Measurements from ENCODE around the gene OVCA2. TPM values are rescaled to one million over a fixed set of nuclear protein-coding genes. Genes with fewer than 3 reads are reported as not detected.
"Not testable (repeated sequence)": the region's sequence is repeated elsewhere in the genome, so short reads cannot be mapped to it uniquely, and the experiment has no call there.

OVCA2 gene
- total RNA-seq, 2 experiments from 2014 or later = 31.7 to 42.2 TPM

DNA sequence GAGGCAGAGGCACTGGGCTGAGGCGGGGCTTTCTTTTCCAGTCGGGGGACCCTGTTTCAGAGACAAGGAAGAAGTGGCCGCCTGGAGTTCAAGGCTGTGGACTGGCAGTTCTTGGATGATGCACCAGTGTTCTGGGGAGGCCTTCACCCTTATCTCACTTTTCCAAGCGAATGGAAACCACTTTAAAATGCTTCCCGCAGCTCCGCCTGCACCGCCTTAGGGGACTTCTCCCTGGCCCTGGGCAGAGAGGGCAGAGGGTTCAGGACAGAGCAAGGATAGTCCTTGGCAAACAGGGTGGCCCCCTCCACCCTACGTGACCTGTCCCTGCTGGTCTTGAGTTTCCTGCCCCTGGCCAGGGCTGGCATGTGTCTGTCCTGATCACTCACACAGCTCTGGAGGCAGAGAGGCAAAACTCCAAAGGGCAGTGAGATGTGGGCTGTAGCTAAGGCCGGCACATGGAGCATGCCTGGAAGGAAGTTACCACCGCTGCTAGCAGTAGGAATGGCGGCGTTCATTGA is 37.3 kb upstream of the OVCA2 start:
- Mint-ChIP-seq H3K27ac (no peak overlapping the region), H3K4me3 (no peak overlapping the region), H3K4me1 (no peaks in the 10 kb centered on the region), H3K9me3 (ENCODE audit: low read depth) (no peaks in the 10 kb centered on the region), H3K36me3 (no peaks in the 10 kb centered on the region), H3K27me3 (peaks cover 2% of the 10 kb centered on the region)
- ATAC-seq (no peak), DNase-seq (no peak)
- CTCF ChIA-PET = no interaction called here

DNA sequence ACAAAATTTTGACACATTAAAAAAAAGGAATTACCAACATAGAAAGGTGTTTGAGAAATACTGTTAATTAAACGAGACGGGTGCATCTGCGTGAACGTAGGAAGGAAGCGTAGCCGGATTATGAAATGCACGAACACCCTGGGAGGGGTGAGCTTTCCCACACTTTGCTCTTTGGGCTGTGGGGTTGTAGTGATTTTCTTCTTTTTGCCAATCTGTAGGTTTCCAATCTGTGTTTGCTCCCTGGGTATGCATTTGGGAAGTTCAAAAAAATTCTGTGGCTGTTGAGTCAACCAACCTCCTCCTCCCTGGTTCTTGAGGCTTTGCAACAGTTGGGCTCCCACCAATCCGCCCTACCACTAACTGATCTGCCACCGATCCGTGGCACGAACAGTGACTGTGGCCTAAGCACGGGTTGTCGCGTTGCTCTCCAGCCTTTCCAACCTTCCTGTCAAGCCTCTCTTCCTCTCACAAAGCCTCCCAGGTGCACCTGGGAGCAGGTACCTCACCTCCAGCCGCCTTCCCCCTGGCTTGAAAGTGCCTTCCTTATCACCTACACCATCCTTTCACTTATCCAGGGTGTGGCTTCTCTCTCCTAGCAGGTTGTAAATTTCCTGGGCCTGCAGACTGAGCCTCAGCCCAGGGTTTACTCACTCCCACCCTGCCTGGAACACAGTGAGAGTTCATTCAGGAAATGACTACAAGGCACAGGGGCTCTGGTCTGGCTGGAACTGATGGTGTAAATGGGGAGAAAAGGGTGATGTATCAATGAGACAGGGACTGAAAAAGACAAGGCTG is 33.3 kb upstream of the OVCA2 start:
- DNase-seq = no peak
- CTCF ChIA-PET = no interaction called here
- Mint-ChIP-seq H3K4me1 (no peaks in the 10 kb centered on the region), H3K36me3 (no peaks in the 10 kb centered on the region), H3K9me3 (ENCODE audit: low read depth) (no peaks in the 10 kb centered on the region), H3K27ac (no peak overlapping the region), H3K4me3 (no peak overlapping the region), H3K27me3 (peaks cover 2% of the 10 kb centered on the region)
- no peak for ATAC-seq

DNA sequence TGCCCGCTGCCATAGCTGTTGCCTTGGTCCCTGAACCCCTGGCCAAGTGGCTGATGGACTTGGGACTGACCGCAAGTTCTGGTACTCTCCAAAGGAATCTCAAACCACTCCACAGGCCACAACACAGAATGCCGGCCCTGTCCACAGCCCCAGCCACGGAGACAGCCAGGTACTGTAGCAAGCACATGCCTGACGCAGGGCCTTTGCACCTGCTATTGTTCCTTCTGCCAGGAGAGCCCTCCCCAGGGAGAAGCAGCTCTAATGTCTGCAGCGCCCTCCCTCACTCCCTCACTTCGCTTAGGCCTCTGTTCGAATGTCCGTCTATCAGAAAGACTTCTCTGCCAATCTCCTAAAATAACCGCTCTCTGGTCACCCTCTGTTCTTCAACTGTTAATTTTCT is 32.1 kb upstream of the OVCA2 start:
- no peak for ATAC-seq
- CTCF ChIA-PET = interaction anchor here (0.7 kb wide), 1 partner anchor 32 kb away, joined by 3 read pairs; the partner anchor contains the start of gene OVCA2
- DNase-seq = no peak
- Mint-ChIP-seq H3K27ac (no peak overlapping the region), H3K27me3 (peaks cover 2% of the 10 kb centered on the region), H3K4me1 (no peaks in the 10 kb centered on the region), H3K9me3 (ENCODE audit: low read depth) (no peaks in the 10 kb centered on the region), H3K36me3 (no peaks in the 10 kb centered on the region), H3K4me3 (no peak overlapping the region)

DNA sequence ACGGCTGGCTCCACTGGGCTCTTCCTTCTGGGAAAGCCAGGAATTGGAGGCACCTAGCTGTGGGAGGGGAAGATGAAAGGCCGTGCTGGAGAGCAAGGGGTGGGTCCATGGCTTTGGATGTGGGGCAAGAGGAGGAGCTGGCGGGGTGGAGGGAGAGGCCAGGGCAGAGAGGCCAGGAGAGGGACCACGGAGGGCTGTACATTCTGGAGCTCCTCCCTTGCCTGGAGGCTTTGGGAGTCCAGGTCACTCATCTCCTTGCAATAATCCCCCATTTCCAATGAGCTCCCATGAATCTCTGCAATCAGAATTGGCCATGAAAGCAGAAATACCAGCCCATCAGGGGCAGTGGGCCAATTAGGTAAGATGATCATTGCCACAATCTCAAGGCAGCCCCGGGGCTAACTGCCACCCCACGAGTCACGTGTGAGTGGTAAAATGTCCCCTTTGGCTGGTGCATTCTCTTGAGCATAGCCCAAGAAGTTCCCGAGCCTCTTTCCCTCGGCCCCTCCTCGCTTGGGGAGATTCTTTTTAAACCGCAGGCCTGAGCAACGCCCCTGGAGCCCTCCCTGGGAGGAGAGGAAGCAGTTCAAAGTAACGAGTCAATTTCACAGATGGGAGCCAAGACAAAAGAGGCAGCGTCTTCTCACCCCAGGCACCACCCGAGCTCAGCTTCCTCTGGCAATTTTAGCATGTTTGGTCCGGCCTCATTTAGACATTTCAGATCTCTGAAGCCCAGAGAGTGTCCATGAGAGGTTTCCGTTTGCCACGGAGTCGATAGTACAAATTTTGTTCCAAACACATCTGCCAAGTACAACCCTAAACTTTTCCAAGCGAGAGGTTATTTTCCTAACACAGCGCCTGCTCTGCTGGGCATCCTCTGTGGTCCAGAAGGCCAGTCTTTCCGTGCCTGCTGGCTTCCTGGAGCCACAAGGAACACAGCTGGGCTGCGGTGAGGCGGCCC is 30.1 kb upstream of the OVCA2 start:
- no peaks in the 10 kb centered on the region for H3K4me1 Mint-ChIP-seq
- ATAC-seq = no peak
- H3K9me3 Mint-ChIP-seq (ENCODE audit: low read depth) = no peaks in the 10 kb centered on the region
- H3K27me3 Mint-ChIP-seq = peaks cover 2% of the 10 kb centered on the region
- no peaks in the 10 kb centered on the region for H3K36me3 Mint-ChIP-seq
- CTCF ChIA-PET = no interaction called here
- H3K27ac Mint-ChIP-seq = no peak overlapping the region
- H3K4me3 Mint-ChIP-seq = no peak overlapping the region
- DNase-seq = no peak

DNA sequence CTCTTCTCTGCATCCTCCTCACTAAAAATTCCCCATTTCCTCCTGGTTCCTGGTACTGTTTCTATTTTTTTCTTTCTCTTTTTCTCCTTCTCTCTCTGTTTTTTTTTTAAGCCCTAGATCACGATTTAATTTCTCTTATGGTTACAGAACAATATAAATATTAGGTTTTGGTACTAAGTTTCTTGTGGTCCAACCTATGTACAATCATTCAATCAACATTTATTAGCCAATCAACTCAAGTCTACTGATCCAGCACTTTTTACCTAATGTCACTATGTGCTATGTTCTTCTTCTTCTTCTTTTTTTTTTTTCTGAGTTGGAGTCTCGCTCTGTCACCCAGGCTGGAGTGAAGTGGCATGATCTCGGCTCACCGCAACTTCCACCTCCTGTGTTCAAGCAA is 29.3 kb upstream of the OVCA2 start:
- no peaks in the 10 kb centered on the region for H3K4me1 Mint-ChIP-seq
- no peaks in the 10 kb centered on the region for H3K36me3 Mint-ChIP-seq
- no peaks in the 10 kb centered on the region for H3K9me3 Mint-ChIP-seq (ENCODE audit: low read depth)
- DNase-seq (no peak), ATAC-seq (no peak)
- H3K4me3 Mint-ChIP-seq = no peak overlapping the region
- no peak overlapping the region for H3K27ac Mint-ChIP-seq
- CTCF ChIA-PET = no interaction called here
- peaks cover 2% of the 10 kb centered on the region for H3K27me3 Mint-ChIP-seq

DNA sequence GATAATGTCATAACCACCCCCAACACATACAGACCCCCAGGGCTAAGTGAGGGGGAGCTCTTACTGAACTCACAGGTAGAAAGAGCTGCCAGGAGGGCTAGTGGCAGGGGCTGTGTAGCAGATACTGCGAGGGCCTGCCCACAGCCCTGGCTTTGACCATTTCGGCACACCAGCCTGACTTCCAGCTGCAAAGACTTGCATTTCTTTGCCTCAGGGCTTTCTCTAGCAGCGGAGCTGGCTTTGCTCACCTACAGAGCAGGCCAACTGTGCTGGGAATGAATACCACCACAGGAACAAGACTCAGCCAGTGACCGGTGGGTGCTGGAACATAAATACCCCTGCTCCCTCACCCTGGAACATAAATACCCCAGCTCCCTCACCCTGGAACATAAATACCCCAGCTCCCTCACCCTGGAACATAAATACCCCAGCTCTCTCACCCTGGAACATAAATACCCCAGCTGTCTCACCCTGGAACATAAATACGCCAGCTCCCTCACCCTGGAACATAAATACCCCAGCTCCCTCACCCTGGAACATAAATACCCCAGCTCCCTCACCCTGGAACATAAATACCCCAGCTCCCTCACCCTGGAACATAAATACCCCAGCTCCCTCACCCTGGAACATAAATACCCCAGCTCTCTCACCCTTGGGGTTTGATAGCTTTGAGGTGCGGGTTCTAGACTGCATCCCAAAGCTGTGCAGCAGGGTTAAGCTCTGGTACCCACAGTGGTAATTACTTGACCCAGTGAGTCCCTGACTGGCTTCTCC is 28.4 kb upstream of the OVCA2 start:
- DNase-seq; H3K36me3 Mint-ChIP-seq; H3K27ac Mint-ChIP-seq; H3K4me3 Mint-ChIP-seq; ATAC-seq; H3K9me3 Mint-ChIP-seq (ENCODE audit: low read depth); H3K27me3 Mint-ChIP-seq; H3K4me1 Mint-ChIP-seq: not testable (repeated sequence)
- CTCF ChIA-PET = interaction anchor here (1.0 kb wide), 1 partner anchor 12 kb away, joined by 4 read pairs; the partner anchor contains the start of gene RTN4RL1

DNA sequence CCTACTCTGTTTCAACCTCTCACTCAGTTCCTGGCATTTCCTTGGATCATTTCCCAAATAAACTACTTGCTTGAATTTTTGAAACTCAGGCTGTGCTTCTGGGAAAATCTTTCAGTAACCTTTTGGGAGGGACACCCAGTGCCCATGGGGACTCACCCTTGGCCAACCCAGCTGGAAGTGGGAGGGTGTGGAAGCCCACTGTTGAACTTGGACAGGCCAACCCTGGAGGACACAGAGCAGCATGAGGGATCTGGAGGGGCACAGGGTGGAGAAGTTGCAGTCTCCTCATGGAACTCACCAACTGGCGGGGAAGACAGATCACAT is 27.9 kb upstream of the OVCA2 start:
- CTCF ChIA-PET = interaction anchor here (0.9 kb wide), 1 partner anchor 13 kb away, joined by 3 read pairs; no protein-coding TSS in a partner anchor
- H3K9me3 Mint-ChIP-seq (ENCODE audit: low read depth) = no peaks in the 10 kb centered on the region
- DNase-seq = no peak
- peaks cover 6% of the 10 kb centered on the region for H3K27me3 Mint-ChIP-seq
- no peaks in the 10 kb centered on the region for H3K36me3 Mint-ChIP-seq
- H3K27ac Mint-ChIP-seq = no peak overlapping the region
- H3K4me1 Mint-ChIP-seq = peaks cover 2% of the 10 kb centered on the region
- ATAC-seq = no peak
- no peak overlapping the region for H3K4me3 Mint-ChIP-seq

DNA sequence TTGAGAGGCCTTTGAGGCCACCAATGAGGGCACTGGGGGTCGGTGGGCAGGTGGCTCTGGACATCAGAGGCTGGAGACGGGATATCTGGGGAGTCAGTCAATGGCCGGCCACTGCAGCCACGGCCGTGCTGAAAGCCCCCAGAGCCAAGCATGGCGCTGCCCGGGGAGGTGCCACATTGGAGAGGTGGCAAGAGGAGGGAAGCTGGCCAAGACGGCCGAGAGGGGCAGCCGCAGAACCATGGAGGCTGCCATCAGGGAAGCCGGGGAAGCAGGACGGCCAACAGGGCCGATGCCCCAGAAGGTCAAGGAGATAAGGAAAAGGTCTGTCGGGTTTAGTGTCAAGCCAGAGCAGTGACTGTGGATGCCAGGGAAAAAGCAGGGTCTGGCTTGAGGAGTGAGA is 26.5 kb upstream of the OVCA2 start:
- Mint-ChIP-seq H3K4me3 (no peak overlapping the region), H3K36me3 (no peaks in the 10 kb centered on the region), H3K27me3 (peaks cover 18% of the 10 kb centered on the region), H3K27ac (no peak overlapping the region), H3K9me3 (ENCODE audit: low read depth) (no peaks in the 10 kb centered on the region), H3K4me1 (peaks cover 2% of the 10 kb centered on the region)
- CTCF ChIA-PET = no interaction called here
- DNase-seq = no peak
- ATAC-seq = no peak

DNA sequence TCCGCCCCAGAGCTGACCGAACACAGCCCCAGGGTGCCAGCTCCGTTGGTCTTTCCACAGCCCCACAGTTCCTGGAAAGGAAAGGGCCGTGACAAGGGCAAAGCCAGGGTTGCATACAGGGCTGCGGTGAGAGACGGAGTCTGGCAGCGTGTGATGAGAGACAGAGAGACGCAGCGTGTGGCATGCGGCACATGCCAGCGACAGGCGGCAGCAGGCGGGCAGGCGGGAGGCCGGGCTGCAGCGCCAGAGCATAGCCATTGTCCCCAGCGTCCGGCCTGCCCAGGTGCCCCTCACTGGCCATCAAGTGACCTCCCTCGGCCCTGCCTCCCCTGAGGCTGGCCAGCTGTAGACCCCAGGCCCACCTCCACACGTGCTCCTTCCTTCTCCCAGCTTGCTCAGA is 25.3 kb upstream of the OVCA2 start:
- ATAC-seq (no peak), DNase-seq (no peak)
- H3K9me3 Mint-ChIP-seq (ENCODE audit: low read depth) = no peaks in the 10 kb centered on the region
- no peak overlapping the region for H3K27ac Mint-ChIP-seq
- CTCF ChIA-PET = no interaction called here
- H3K36me3 Mint-ChIP-seq = no peaks in the 10 kb centered on the region
- peaks cover 3% of the 10 kb centered on the region for H3K4me1 Mint-ChIP-seq
- H3K4me3 Mint-ChIP-seq = no peak overlapping the region
- peaks cover 26% of the 10 kb centered on the region for H3K27me3 Mint-ChIP-seq

DNA sequence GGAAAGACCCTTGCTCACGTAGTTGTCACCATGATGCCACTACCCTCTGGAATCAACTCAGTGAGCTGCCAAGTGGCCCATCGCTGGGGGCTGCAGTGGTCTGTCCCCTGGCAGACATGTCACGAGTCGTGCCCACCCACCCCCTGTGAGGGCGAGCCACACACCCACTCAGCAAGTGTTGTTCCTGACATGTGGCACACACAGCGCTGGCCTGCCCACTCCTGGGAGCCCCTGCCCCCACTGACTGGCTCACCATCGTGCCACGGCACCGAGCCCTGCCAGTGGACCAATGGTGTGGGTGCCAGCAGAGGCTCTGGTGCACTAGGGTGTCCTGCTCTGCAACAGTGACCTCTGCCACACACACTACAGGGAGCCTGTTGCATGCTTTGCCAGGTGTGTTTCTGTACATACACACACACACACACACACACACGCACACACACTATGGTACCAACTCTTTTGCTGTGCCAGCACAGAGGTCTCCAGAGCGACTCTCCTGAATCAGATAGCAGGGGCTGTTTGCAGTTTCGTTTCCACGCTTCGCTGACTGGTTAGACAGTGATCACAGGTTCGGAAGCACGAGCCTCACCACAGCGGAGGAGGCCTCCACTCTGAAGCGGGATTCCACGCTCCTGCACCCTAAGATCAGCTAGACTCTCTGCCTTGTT is 24.4 kb upstream of the OVCA2 start:
- CTCF ChIA-PET = no interaction called here
- Mint-ChIP-seq H3K9me3 (ENCODE audit: low read depth) (no peaks in the 10 kb centered on the region), H3K27ac (no peak overlapping the region), H3K36me3 (no peaks in the 10 kb centered on the region), H3K4me1 (peaks cover 3% of the 10 kb centered on the region), H3K27me3 (peaks cover 28% of the 10 kb centered on the region), H3K4me3 (no peak overlapping the region)
- DNase-seq (no peak), ATAC-seq (no peak)

DNA sequence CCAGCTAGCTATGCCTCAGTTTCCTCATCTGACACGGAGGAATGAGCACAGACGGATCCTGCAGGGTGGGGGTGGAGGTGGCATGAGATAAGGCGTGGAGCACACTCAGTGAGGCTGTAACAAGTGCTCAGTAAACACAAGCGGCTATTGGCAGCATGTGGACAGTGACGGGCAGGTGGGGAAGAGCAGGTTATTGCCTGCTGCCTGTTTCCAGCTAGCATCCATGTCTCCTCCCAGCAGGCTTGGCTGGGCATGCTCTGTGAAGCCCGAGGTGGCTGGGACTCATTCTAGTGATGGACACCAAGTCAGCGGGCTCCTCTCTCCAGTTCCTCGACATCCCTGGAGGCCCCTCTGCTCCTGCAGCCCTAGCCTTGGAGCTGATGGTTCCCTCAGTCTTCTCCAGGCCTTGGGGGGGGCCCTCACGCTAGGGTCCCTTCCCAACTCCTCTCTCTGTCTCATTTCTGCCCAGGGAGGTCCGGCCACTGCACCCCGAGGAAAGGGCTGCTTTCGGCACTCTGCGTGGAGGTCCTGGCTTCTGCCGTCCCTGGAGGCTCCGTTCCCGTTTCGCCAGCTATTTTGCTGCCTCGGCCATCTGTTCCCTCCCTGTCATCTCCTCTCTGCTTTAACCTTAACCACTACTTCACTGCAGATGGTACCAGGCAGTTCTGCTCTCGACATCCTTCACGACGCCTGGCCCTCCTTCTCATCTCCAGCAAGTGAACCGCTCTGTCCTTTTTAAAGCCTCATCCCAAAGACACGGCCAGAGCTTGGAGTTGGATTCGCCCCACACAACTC is 22.9 kb upstream of the OVCA2 start:
- Mint-ChIP-seq H3K36me3 (no peaks in the 10 kb centered on the region), H3K9me3 (ENCODE audit: low read depth) (no peaks in the 10 kb centered on the region), H3K4me3 (no peak overlapping the region), H3K27ac (no peak overlapping the region), H3K27me3 (peaks cover 37% of the 10 kb centered on the region), H3K4me1 (peaks cover 5% of the 10 kb centered on the region)
- DNase-seq (no peak), ATAC-seq (no peak)
- CTCF ChIA-PET = no interaction called here

DNA sequence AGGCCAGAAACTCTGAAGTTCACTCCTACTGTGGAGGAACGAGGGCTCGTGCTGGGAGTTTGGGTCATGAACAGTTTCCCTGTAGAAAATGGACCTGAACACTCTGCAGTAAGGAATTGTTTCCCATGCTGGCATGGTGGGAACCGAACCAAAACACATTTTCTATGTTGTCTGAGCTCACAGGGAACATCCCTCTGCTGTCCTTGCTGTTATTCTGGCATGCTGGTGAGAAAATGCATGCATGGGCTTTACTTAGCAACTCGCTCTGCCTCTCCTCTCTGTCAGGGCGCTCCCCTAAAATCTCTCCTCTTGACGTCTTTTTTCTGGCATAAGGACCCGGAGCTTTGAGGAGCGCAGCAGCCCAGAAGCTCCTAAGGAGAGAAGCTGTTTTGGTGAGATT is 22.1 kb upstream of the OVCA2 start:
- no peak for DNase-seq
- H3K27ac Mint-ChIP-seq = no peak overlapping the region
- H3K9me3 Mint-ChIP-seq (ENCODE audit: low read depth) = no peaks in the 10 kb centered on the region
- H3K36me3 Mint-ChIP-seq = no peaks in the 10 kb centered on the region
- peaks cover 7% of the 10 kb centered on the region for H3K4me1 Mint-ChIP-seq
- CTCF ChIA-PET = interaction anchor here (1.6 kb wide), 1 partner anchor 111 kb away, joined by 5 read pairs; no protein-coding TSS in a partner anchor
- no peak for ATAC-seq
- H3K4me3 Mint-ChIP-seq = no peak overlapping the region
- H3K27me3 Mint-ChIP-seq = peaks cover 39% of the 10 kb centered on the region

Measured in activated CD8-positive, alpha-beta memory T cell treated with anti-CD3 and anti-CD28 coated beads, Interleukin-2, amount 10 ng/mL, durations not matched to agents 7 days and 5 days (primary cell).